Kidney (tissue), 2 donors: ENCODE results near the gene EPHB6. TPM values are rescaled to one million over a fixed set of nuclear protein-coding genes. Genes with fewer than 3 reads are reported as not detected.

Experiments used
- polyA plus RNA-seq: library from polyadenylated mRNA; stranded (reverse); fragments of 350-450 nt; fragmentation: Illumina TruSeq; extraction: RNeasy Lipid Tissue Mini Kit (QIAGEN cat#74804); gene quantifications from one replicate; pipeline ENCODE4 v1.2.3, GENCODE V29; 2014; ENCODE audit warnings: low read depth, low replicate concordance; ENCODE audit not compliant: insufficient read depth
- total RNA-seq: library from RNA; stranded (reverse); fragmentation: NEBNext Ultra II Directional; extraction: Animal tissue kit (Norgen Biotek cat#: 25700); gene quantifications from one replicate; pipeline ENCODE4 v1.2.1, GENCODE V29; 2021
- donor health status: DM: yes; HTN: yes; CAD: no.

EPHB6 gene
- total and polyA plus RNA-seq, 2 donors from 2014 or later = 10.4 to 17.4 TPM

Other genes starting within 250 kb of the EPHB6 start
- not detected for gene PRSS1, start 105.6 kb upstream of the EPHB6 start, total RNA-seq
- not detected for gene PRSS1, start 105.6 kb upstream of the EPHB6 start, polyA plus RNA-seq
- gene PRSS2, start 84.1 kb upstream of the EPHB6 start, total RNA-seq = not detected
- not detected for gene PRSS2, start 84.1 kb upstream of the EPHB6 start, polyA plus RNA-seq
- gene TRPV6, start 30.7 kb downstream of the EPHB6 start, total RNA-seq = 4.4 TPM
- 5.5 TPM for gene TRPV6, start 30.7 kb downstream of the EPHB6 start, polyA plus RNA-seq
- gene TRPV5, start 78.7 kb downstream of the EPHB6 start, total RNA-seq = 1.4 TPM
- 1.3 TPM for gene TRPV5, start 78.7 kb downstream of the EPHB6 start, polyA plus RNA-seq
- not detected for gene LLCFC1, start 84.4 kb downstream of the EPHB6 start, total RNA-seq
- not detected for gene LLCFC1, start 84.4 kb downstream of the EPHB6 start, polyA plus RNA-seq
- 0.28 TPM for gene KEL, start 107.3 kb downstream of the EPHB6 start, total RNA-seq
- 0.39 TPM for gene KEL, start 107.3 kb downstream of the EPHB6 start, polyA plus RNA-seq
- gene OR9A2, start 172.1 kb downstream of the EPHB6 start, total RNA-seq = not detected
- gene OR9A2, start 172.1 kb downstream of the EPHB6 start, polyA plus RNA-seq = not detected
- gene OR6V1, start 197.3 kb downstream of the EPHB6 start, total RNA-seq = not detected
- not detected for gene OR6V1, start 197.3 kb downstream of the EPHB6 start, polyA plus RNA-seq